H9 (cell line): ENCODE results near the gene CEP164. TPM values are rescaled to one million over a fixed set of nuclear protein-coding genes. Genes with fewer than 3 reads are reported as not detected.

Experiments
- DNase-seq: peaks from one replicate; pipeline ENCODE4 v3.0.0-alpha.2; 2017
- H2AFZ ChIP-seq: one replicate; pipeline ENCODE4 v1.6.1; 2013; ENCODE audit warnings: mild to moderate bottlenecking, low read length, control low read depth, moderate library complexity
- H2AK5ac ChIP-seq: 2 replicates; pipeline ENCODE4 v1.6.1; 2013; ENCODE audit warnings: low read length, control low read depth, mixed read lengths; ENCODE audit not compliant: insufficient read length
- H2BK120ac ChIP-seq: one replicate; pipeline ENCODE4 v1.6.1; 2013; ENCODE audit warnings: low read depth, mild to moderate bottlenecking, low read length, control low read depth, inconsistent platforms; ENCODE audit not compliant: poor library complexity, severe bottlenecking
- H2BK12ac ChIP-seq: 2 replicates; pipeline ENCODE4 v1.6.1; 2013; ENCODE audit warnings: low read length, control low read depth, mixed read lengths, low read depth; ENCODE audit not compliant: insufficient read length
- H2BK15ac ChIP-seq: 2 replicates; pipeline ENCODE4 v1.6.1; 2013; ENCODE audit warnings: low read depth, low read length, control low read depth
- H2BK20ac ChIP-seq: one replicate; pipeline ENCODE4 v1.6.1; 2013; ENCODE audit warnings: low read depth, mild to moderate bottlenecking, low read length, control low read depth, inconsistent platforms; ENCODE audit not compliant: poor library complexity, severe bottlenecking
- H2BK5ac ChIP-seq: 2 replicates; pipeline ENCODE4 v1.6.1; 2013; ENCODE audit warnings: low read length, control low read depth, mixed read lengths; ENCODE audit not compliant: insufficient read length
- H3K14ac ChIP-seq: 2 replicates; pipeline ENCODE4 v1.6.1; 2013; ENCODE audit warnings: low read length, control low read depth; ENCODE audit not compliant: insufficient read depth
- H3K18ac ChIP-seq: 2 replicates; pipeline ENCODE4 v1.6.1; 2013; ENCODE audit warnings: low read depth, mild to moderate bottlenecking, mixed read lengths, low read length, control low read depth; ENCODE audit not compliant: insufficient read length
- H3K23ac ChIP-seq: 2 replicates; pipeline ENCODE4 v1.6.1; 2013; ENCODE audit warnings: low read length, control low read depth, mixed read lengths, low read depth; ENCODE audit not compliant: insufficient read length
- H3K23me2 ChIP-seq: 2 replicates; pipeline ENCODE4 v1.6.1; 2013; ENCODE audit warnings: low read depth, mild to moderate bottlenecking, mixed read lengths, low read length, control low read depth; ENCODE audit not compliant: insufficient read length, poor library complexity, severe bottlenecking
- H3K27ac ChIP-seq: 2 replicates; pipeline ENCODE4 v1.5.1; 2013; ENCODE audit warnings: low read length, control low read depth, mixed read lengths, low read depth; ENCODE audit not compliant: insufficient read length
- H3K27me3 ChIP-seq: 2 replicates; pipeline ENCODE4 v1.6.1; 2013; ENCODE audit warnings: low read length, control low read depth, inconsistent platforms; ENCODE audit not compliant: insufficient read depth
- H3K4ac ChIP-seq: 2 replicates; pipeline ENCODE4 v1.6.1; 2013; ENCODE audit warnings: low read depth, mild to moderate bottlenecking, control low read depth, inconsistent platforms, low read length, moderate library complexity
- H3K4me1 ChIP-seq: 2 replicates; pipeline ENCODE4 v1.6.1; 2013; ENCODE audit warnings: low read length, control low read depth, inconsistent platforms; ENCODE audit not compliant: insufficient read depth
- H3K4me2 ChIP-seq: 2 replicates; pipeline ENCODE4 v1.6.1; 2013; ENCODE audit warnings: low read length, control low read depth, mixed read lengths; ENCODE audit not compliant: insufficient read length, insufficient read depth
- H3K56ac ChIP-seq: 2 replicates; pipeline ENCODE4 v1.6.1; 2013; ENCODE audit warnings: low read depth, mild to moderate bottlenecking, mixed read lengths, low read length, control low read depth; ENCODE audit not compliant: insufficient read length
- H3K79me1 ChIP-seq: 2 replicates; pipeline ENCODE4 v1.6.1; 2013; ENCODE audit warnings: low read depth, mild to moderate bottlenecking, moderate library complexity, low read length, control low read depth, inconsistent platforms; ENCODE audit not compliant: insufficient read depth, poor library complexity, severe bottlenecking
- H3K79me2 ChIP-seq: 2 replicates; pipeline ENCODE4 v1.6.1; 2013; ENCODE audit warnings: low read length, control low read depth, inconsistent platforms; ENCODE audit not compliant: insufficient read depth
- H3K9ac ChIP-seq: 2 replicates; pipeline ENCODE4 v1.6.1; 2013; ENCODE audit warnings: low read length, control low read depth, mixed read lengths; ENCODE audit not compliant: insufficient read length; ENCODE audit errors: extremely low read depth
- H3K9me3 ChIP-seq: one replicate; pipeline ENCODE4 v1.6.1; 2013; ENCODE audit warnings: low read depth, low read length, inconsistent platforms; ENCODE audit not compliant: control insufficient read depth
- H3T11ph ChIP-seq: one replicate; pipeline ENCODE4 v1.6.1; 2013; ENCODE audit warnings: mild to moderate bottlenecking, low read length, control low read depth, inconsistent platforms
- H4K20me1 ChIP-seq: one replicate; pipeline ENCODE4 v1.6.1; 2013; ENCODE audit not compliant: control insufficient read depth, insufficient read length, insufficient read depth
- H4K5ac ChIP-seq: 2 replicates; pipeline ENCODE4 v1.6.1; 2013; ENCODE audit warnings: low read depth, mild to moderate bottlenecking, mixed read lengths, low read length, control low read depth; ENCODE audit not compliant: insufficient read length
- H4K8ac ChIP-seq: replicated peaks from 2 replicates; pipeline ENCODE4 v1.6.1; 2013; ENCODE audit warnings: low read length, control low read depth, mixed read lengths, low read depth; ENCODE audit not compliant: insufficient read length
- H4K91ac ChIP-seq: 2 replicates; pipeline ENCODE4 v1.6.1; 2013; ENCODE audit warnings: low read depth, mild to moderate bottlenecking, moderate library complexity, mixed read lengths, low read length, control low read depth; ENCODE audit not compliant: insufficient read length
- H3K27ac Mint-ChIP-seq, 3 experiments: 2 replicates in 2 of 3; 3 replicates in 1 of 3; pipeline ENCODE4 v1.8.0; 2020 to 2021; ENCODE audit warnings: mixed read lengths in 3 of 3, mild to moderate bottlenecking in 1 of 3, moderate library complexity in 1 of 3
- H3K27me3 Mint-ChIP-seq: 2 replicates; pipeline ENCODE4 v1.8.0; 2021; ENCODE audit warnings: low read depth, mild to moderate bottlenecking, moderate library complexity, mixed read lengths
- H3K36me3 Mint-ChIP-seq, 3 experiments: 2 replicates in 2 of 3; 3 replicates in 1 of 3; pipeline ENCODE4 v1.8.0; 2020 to 2021; ENCODE audit warnings: low read depth in 3 of 3, mixed read lengths in 3 of 3; ENCODE audit not compliant: insufficient read depth in 1 of 3
- H3K4me1 Mint-ChIP-seq, 2 experiments: 2 replicates each; pipeline ENCODE4 v1.8.0; 2020; ENCODE audit warnings: mixed read lengths in 2 of 2
- H3K4me3 Mint-ChIP-seq, 2 experiments: 2 replicates in 1 of 2; 3 replicates in 1 of 2; pipeline ENCODE4 v1.8.0; 2020 to 2021; ENCODE audit warnings: mild to moderate bottlenecking in 2 of 2, mixed read lengths in 2 of 2, moderate library complexity in 1 of 2
- H3K9me3 Mint-ChIP-seq, 2 experiments: 2 replicates in 1 of 2; 3 replicates in 1 of 2; pipeline ENCODE4 v1.8.0; 2020; ENCODE audit warnings: mild to moderate bottlenecking in 2 of 2, mixed read lengths in 2 of 2, moderate library complexity in 1 of 2
- WGBS: extraction: QIAGEN DNeasy Blood & Tissue Kit; methylation state at CpG from one replicate; pipeline ENCODE4 v1.1.7; 2013; ENCODE audit warnings: missing lambda C conversion rate, low lambda C conversion rate, mixed read lengths; ENCODE audit not compliant: insufficient read length; ENCODE audit errors: extremely low coverage; 5-methylcytosine and 5-hydroxymethylcytosine counted together
- total RNA-seq: library from RNA; stranded (reverse); gene quantifications from 2 replicates; pipeline ENCODE4 v1.2.1, GENCODE V29; 2021
- TF ChIP-seq, protein P1 (sequence below): fragments of 200-600 bp; sonication (generic); conservative IDR thresholded peaks from 3 replicates; pipeline ENCODE4 v1.8.0; 2021; ENCODE audit warnings: antibody characterized with exemption, mild to moderate bottlenecking

The CEP164 gene
- total RNA-seq, 1 experiment from 2014 or later, result 24.9 TPM

DNA sequence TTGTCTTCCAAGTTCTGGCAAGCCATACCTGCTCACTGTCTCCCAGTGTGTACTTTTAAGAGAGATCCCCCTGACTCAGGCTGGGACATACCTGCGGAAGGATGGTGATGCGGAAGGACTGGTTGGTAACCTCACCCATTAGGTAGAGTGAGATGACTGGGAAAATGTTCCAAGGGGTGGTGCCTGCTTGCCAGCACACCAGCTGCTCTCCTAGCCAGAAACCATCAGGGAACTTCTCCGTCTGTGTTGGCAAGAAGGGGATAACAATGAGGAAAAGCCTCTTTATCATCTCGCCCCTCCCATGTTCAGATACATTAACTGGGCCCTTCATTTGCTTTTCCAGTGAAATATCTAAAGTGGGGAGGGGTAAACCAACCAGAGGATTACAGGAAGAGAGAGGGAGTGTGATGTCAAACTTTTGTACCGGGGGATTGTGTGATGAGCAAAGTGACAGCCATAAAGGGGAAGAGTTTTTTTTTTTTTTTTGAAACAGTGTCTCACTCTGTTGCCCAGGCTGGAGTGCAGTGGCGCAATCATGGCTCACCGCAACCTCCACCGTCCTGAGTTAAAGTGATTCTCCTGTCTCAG, 36.8 kb upstream of the CEP164 start, which contains the start of gene BACE1-AS:
TSS of gene BACE1-AS (plus strand) at position 538 of the 588 bp plus-strand sequence.
- Histone ChIP-seq H2BK20ac (no peak within 1 kb of the TSS), H4K20me1 (no peaks in the 10 kb centered on the region), H3K79me1 (no peaks in the 10 kb centered on the region), H4K5ac (no peak within 1 kb of the TSS), H3K27ac (no peak within 1 kb of the TSS), H3K14ac (no peak within 1 kb of the TSS), H3K4me2 (no peak within 1 kb of the TSS), H2AK5ac (no peak within 1 kb of the TSS), H3K27me3 (no peaks in the 10 kb centered on the region), H3K9ac (no peak within 1 kb of the TSS), H2AFZ (no peak within 1 kb of the TSS), H2BK120ac (no peak within 1 kb of the TSS), H3K4ac (no peak within 1 kb of the TSS), H3T11ph (no peak within 1 kb of the TSS), H4K91ac (no peak within 1 kb of the TSS), H3K23me2 (no peaks in the 10 kb centered on the region), H3K56ac (no peak within 1 kb of the TSS), H3K79me2 (no peaks in the 10 kb centered on the region), H3K9me3 (no peaks in the 10 kb centered on the region), H3K18ac (no peak within 1 kb of the TSS), H2BK5ac (no peak within 1 kb of the TSS), H3K23ac (no peak within 1 kb of the TSS), H2BK15ac (no peak within 1 kb of the TSS), H2BK12ac (no peak within 1 kb of the TSS), H3K4me1 (no peaks in the 10 kb centered on the region), H4K8ac (no peak within 1 kb of the TSS)
- H3K4me3 Mint-ChIP-seq, result no peak within 1 kb of the TSS
- DNase-seq, result no peak
- WGBS, result no CpG with 5 or more reads among the region's 8 CpGs
- peak within 1 kb of the TSS in 2 of 3 experiments; percentile 62 to 64; a peak in 3 of 7 replicates for H3K27ac Mint-ChIP-seq
- no peaks in the 10 kb centered on the region for H3K27me3 Mint-ChIP-seq
- no peaks in the 10 kb centered on the region for H3K9me3 Mint-ChIP-seq
- TF ChIP-seq, protein P1, sequence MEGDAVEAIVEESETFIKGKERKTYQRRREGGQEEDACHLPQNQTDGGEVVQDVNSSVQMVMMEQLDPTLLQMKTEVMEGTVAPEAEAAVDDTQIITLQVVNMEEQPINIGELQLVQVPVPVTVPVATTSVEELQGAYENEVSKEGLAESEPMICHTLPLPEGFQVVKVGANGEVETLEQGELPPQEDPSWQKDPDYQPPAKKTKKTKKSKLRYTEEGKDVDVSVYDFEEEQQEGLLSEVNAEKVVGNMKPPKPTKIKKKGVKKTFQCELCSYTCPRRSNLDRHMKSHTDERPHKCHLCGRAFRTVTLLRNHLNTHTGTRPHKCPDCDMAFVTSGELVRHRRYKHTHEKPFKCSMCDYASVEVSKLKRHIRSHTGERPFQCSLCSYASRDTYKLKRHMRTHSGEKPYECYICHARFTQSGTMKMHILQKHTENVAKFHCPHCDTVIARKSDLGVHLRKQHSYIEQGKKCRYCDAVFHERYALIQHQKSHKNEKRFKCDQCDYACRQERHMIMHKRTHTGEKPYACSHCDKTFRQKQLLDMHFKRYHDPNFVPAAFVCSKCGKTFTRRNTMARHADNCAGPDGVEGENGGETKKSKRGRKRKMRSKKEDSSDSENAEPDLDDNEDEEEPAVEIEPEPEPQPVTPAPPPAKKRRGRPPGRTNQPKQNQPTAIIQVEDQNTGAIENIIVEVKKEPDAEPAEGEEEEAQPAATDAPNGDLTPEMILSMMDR, result no peak
- no peaks in the 10 kb centered on the region for H3K4me1 Mint-ChIP-seq
- H3K36me3 Mint-ChIP-seq, result peaks cover 13 to 57% (median 50%) of the 10 kb centered on the region in 3 experiments; a peak in 6 of 7 replicates
